PFSK-1 (cell line): ENCODE results near the gene PAQR4.

Source experiments
- FOXP2 ChIP-seq: optimal IDR thresholded peaks from 2 replicates; pipeline ENCODE3; 2011; ENCODE audit warnings: borderline replicate concordance, control low read depth, inconsistent platforms; ENCODE audit not compliant: insufficient read depth; ENCODE audit errors: extremely low read length, extremely low read depth
- POLR2AphosphoS5 ChIP-seq: IDR thresholded peaks from 2 replicates; pipeline ENCODE4 v1.6.1; 2012; ENCODE audit warnings: low read depth, mild to moderate bottlenecking, control low read depth, low read length, moderate library complexity
- REST ChIP-seq, 2 experiments: IDR thresholded peaks; 2 replicates each; pipeline versions ENCODE4 v1.6.1 to v1.8.0; 2011 to 2012; ENCODE audit warnings: low read depth in 2 of 2, low read length in 2 of 2, control low read depth in 1 of 2, inconsistent platforms in 1 of 2, mild to moderate bottlenecking in 1 of 2, moderate library complexity in 1 of 2; ENCODE audit not compliant: insufficient read depth in 1 of 2
- SIN3A ChIP-seq: IDR thresholded peaks from 2 replicates; pipeline ENCODE4 v1.6.1; 2012; ENCODE audit warnings: mild to moderate bottlenecking, low read length, moderate library complexity, borderline replicate concordance; ENCODE audit not compliant: insufficient read depth
- TAF1 ChIP-seq: IDR thresholded peaks from 2 replicates; pipeline ENCODE4 v1.6.1; 2012; ENCODE audit warnings: low read length, control low read depth, borderline replicate concordance; ENCODE audit not compliant: insufficient read depth

The PAQR4 gene

GRCh38 chr16:2949705-2950352 lies 19.3 kb upstream of the PAQR4 start:
- TF ChIP-seq TAF1 (no peak), FOXP2 (no peak), SIN3A (no peak), REST (IDR thresholded peaks at IDR 0.05; ENCODE audit: insufficient read depth in 1 of 2, low read depth in 2 of 2, low read length in 2 of 2) (no peak), POLR2AphosphoS5 (no peak)

- no peak for TF ChIP-seq FOXP2
- no peak for TF ChIP-seq REST (IDR thresholded peaks at IDR 0.05; ENCODE audit: insufficient read depth in 1 of 2, low read depth in 2 of 2, low read length in 2 of 2)
- TF ChIP-seq TAF1: no peak
- no peak for TF ChIP-seq POLR2AphosphoS5
- TF ChIP-seq SIN3A: no peak
These were observed 18.8 kb upstream of the PAQR4 start for GRCh38 chr16:2950353-2950724.

- TF ChIP-seq TAF1 (no peak), FOXP2 (no peak), SIN3A (no peak), REST (IDR thresholded peaks at IDR 0.05; ENCODE audit: insufficient read depth in 1 of 2, low read depth in 2 of 2, low read length in 2 of 2) (no peak), POLR2AphosphoS5 (no peak)
These were observed 18.4 kb upstream of the PAQR4 start for GRCh38 chr16:2950773-2951172.

GRCh38 chr16:2952679-2953078 lies 16.5 kb upstream of the PAQR4 start:
- TF ChIP-seq SIN3A: no peak
- no peak for TF ChIP-seq REST (IDR thresholded peaks at IDR 0.05; ENCODE audit: insufficient read depth in 1 of 2, low read depth in 2 of 2, low read length in 2 of 2)
- no peak for TF ChIP-seq FOXP2
- no peak for TF ChIP-seq POLR2AphosphoS5
- no peak for TF ChIP-seq TAF1

GRCh38 chr16:2953706-2954627 lies 15.2 kb upstream of the PAQR4 start:
- TF ChIP-seq FOXP2: no peak
